ENCODE data around the gene CNIH2. TPM values are rescaled to one million over a fixed set of nuclear protein-coding genes. Genes with fewer than 3 reads are reported as not detected.

Gene CNIH2
- total and polyA plus RNA-seq, 9 of the 15 experiments (the other 6 are each of a cell fraction or from before 2014, with no cell fraction given) = 0.26 to 0.89 (median 0.40) TPM; not detected in 4

DNA sequence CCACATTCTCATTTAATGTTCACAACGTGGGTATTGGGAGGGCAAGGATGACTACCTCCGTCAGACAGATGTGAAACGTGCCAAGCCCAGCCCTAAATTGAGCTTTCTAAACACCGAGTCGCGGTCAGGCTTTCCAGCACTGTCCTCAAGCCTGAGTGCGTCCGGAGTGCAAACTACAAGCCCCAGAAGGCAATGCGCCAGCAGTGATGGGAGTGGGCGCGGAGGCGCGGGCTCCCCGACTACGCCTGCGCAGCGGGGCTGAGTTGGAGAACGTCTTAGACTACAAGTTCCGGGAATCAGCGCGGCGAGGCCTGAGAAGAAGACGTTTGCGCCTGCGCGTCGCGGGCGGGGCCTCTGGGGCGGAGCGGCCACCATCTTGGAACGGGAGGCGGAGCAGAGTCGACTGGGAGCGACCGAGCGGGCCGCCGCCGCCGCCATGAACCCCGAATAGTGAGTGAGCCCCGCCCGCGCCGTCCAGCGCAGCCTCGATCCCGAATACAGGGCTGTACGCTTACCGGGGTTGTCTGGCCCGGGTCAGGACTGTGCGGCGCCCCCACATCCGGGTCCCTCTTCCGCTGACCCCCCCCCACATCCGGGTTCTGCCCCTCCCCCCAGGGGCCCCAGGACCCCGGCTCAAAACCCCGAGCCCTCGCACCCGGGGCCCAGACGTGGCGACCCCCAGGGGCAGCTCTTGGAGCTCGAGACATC lies 9.6 kb upstream of the CNIH2 start, which contains the start of gene RAB1B (continued):
- TF ChIP-seq, protein P1, sequence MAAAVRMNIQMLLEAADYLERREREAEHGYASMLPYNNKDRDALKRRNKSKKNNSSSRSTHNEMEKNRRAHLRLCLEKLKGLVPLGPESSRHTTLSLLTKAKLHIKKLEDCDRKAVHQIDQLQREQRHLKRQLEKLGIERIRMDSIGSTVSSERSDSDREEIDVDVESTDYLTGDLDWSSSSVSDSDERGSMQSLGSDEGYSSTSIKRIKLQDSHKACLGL (CRISPR knock-in tag; IDR thresholded peaks at IDR 0.05; ENCODE audit: borderline replicate concordance, poor library complexity, severe bottlenecking) = no peak
- TF ChIP-seq MAZ (CRISPR knock-in tag; conservative IDR thresholded peaks at IDR 0.05 in 1 of 2, IDR thresholded peaks at IDR 0.05 in 1 of 2) (peak; percentile 91 to 93), RBM22 (IDR thresholded peaks at IDR 0.05; ENCODE audit: low read depth, low read length, poor library complexity, severe bottlenecking) (peak; percentile 25), KDM4B (IDR thresholded peaks at IDR 0.05; ENCODE audit: borderline replicate concordance in 2 of 2, low read depth in 1 of 2) (no peak), ATF7 (IDR thresholded peaks at IDR 0.05) (peak; percentile 47; the same call in 1 of the 2 replicates), WHSC1 (IDR thresholded peaks at IDR 0.05; ENCODE audit: low read length) (no peak), PTTG1 (tag; IDR thresholded peaks at IDR 0.05; ENCODE audit: low read depth) (no peak), ZNF311 (CRISPR knock-in tag; IDR thresholded peaks at IDR 0.05) (no peak), ZNF507 (tag; conservative IDR thresholded peaks at IDR 0.05) (no peak), KLF6 (CRISPR knock-in tag; IDR thresholded peaks at IDR 0.05; ENCODE audit: borderline replicate concordance) (no peak), CBX5 (IDR thresholded peaks at IDR 0.05; ENCODE audit: borderline replicate concordance, low read depth) (no peak), MEF2D (tag; conservative IDR thresholded peaks at IDR 0.05; ENCODE audit: low read depth) (no peak), CBFA2T2 (conservative IDR thresholded peaks at IDR 0.05) (no peak)
- TF ChIP-seq, protein P2, sequence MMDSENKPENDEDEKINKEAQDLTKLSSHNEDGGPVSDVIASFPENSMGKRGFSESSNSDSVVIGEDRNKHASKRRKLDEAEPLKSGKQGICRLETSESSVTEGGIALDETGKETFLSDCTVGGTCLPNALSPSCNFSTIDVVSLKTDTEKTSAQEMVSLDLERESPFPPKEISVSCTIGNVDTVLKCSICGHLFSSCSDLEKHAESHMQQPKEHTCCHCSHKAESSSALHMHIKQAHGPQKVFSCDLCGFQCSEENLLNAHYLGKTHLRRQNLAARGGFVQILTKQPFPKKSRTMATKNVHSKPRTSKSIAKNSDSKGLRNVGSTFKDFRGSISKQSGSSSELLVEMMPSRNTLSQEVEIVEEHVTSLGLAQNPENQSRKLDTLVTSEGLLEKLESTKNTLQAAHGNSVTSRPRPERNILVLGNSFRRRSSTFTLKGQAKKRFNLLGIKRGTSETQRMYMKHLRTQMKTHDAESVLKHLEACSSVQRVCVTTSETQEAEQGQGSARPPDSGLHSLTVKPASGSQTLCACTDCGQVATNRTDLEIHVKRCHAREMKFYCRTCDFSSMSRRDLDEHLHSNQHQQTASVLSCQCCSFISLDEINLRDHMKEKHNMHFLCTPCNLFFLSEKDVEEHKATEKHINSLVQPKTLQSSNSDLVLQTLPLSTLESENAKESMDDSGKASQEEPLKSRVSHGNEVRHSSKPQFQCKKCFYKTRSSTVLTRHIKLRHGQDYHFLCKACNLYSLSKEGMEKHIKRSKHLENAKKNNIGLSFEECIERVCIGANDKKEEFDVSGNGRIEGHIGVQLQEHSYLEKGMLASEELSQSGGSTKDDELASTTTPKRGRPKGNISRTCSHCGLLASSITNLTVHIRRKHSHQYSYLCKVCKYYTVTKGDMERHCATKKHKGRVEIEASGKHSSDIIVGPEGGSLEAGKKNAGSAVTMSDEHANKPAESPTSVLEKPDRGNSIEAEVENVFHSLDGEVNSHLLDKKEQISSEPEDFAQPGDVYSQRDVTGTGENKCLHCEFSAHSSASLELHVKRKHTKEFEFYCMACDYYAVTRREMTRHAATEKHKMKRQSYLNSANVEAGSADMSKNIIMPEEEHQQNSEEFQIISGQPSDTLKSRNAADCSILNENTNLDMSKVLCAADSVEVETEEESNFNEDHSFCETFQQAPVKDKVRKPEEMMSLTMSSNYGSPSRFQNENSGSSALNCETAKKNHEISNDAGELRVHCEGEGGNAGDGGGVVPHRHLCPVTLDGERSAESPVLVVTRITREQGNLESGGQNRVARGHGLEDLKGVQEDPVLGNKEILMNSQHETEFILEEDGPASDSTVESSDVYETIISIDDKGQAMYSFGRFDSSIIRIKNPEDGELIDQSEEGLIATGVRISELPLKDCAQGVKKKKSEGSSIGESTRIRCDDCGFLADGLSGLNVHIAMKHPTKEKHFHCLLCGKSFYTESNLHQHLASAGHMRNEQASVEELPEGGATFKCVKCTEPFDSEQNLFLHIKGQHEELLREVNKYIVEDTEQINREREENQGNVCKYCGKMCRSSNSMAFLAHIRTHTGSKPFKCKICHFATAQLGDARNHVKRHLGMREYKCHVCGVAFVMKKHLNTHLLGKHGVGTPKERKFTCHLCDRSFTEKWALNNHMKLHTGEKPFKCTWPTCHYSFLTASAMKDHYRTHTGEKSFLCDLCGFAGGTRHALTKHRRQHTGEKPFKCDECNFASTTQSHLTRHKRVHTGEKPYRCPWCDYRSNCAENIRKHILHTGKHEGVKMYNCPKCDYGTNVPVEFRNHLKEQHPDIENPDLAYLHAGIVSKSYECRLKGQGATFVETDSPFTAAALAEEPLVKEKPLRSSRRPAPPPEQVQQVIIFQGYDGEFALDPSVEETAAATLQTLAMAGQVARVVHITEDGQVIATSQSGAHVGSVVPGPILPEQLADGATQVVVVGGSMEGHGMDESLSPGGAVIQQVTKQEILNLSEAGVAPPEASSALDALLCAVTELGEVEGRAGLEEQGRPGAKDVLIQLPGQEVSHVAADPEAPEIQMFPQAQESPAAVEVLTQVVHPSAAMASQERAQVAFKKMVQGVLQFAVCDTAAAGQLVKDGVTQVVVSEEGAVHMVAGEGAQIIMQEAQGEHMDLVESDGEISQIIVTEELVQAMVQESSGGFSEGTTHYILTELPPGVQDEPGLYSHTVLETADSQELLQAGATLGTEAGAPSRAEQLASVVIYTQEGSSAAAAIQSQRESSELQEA (IDR thresholded peaks at IDR 0.05; ENCODE audit: low read depth) = no peak
- TF ChIP-seq, protein P3, sequence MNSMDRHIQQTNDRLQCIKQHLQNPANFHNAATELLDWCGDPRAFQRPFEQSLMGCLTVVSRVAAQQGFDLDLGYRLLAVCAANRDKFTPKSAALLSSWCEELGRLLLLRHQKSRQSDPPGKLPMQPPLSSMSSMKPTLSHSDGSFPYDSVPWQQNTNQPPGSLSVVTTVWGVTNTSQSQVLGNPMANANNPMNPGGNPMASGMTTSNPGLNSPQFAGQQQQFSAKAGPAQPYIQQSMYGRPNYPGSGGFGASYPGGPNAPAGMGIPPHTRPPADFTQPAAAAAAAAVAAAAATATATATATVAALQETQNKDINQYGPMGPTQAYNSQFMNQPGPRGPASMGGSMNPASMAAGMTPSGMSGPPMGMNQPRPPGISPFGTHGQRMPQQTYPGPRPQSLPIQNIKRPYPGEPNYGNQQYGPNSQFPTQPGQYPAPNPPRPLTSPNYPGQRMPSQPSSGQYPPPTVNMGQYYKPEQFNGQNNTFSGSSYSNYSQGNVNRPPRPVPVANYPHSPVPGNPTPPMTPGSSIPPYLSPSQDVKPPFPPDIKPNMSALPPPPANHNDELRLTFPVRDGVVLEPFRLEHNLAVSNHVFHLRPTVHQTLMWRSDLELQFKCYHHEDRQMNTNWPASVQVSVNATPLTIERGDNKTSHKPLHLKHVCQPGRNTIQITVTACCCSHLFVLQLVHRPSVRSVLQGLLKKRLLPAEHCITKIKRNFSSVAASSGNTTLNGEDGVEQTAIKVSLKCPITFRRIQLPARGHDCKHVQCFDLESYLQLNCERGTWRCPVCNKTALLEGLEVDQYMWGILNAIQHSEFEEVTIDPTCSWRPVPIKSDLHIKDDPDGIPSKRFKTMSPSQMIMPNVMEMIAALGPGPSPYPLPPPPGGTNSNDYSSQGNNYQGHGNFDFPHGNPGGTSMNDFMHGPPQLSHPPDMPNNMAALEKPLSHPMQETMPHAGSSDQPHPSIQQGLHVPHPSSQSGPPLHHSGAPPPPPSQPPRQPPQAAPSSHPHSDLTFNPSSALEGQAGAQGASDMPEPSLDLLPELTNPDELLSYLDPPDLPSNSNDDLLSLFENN (IDR thresholded peaks at IDR 0.05; ENCODE audit: low read depth in 2 of 2, low read length in 2 of 2) = no peak

All from K562 (cell line).